GM12891 (cell line): ENCODE measurements around the gene SHB.

ENCODE experiments used
- PAX5 ChIP-seq: IDR thresholded peaks from 2 replicates; pipeline ENCODE4 v1.6.1; 2011; ENCODE audit warnings: low read length, moderate library complexity, mild to moderate bottlenecking; ENCODE audit not compliant: insufficient read depth, severe bottlenecking
- POLR2A ChIP-seq: IDR thresholded peaks from 2 replicates; pipeline ENCODE4 v1.6.1; 2011; ENCODE audit warnings: low read depth, low read length, control low read depth
- POLR2AphosphoS5 ChIP-seq: IDR thresholded peaks from 2 replicates; pipeline ENCODE4 v1.6.1; 2011; ENCODE audit warnings: low read depth, low read length, control low read depth
- POU2F2 ChIP-seq: IDR thresholded peaks from 2 replicates; pipeline ENCODE4 v1.6.1; 2011; ENCODE audit warnings: low read depth, mild to moderate bottlenecking, control low read depth, low read length, moderate library complexity
- TAF1 ChIP-seq: IDR thresholded peaks from 2 replicates; pipeline ENCODE4 v1.6.1; 2011; ENCODE audit warnings: low read depth, low read length, control low read depth

- no peak for TF ChIP-seq POLR2A
- TF ChIP-seq PAX5: no peak
- TF ChIP-seq TAF1: no peak
- no peak for TF ChIP-seq POLR2AphosphoS5
- no peak for TF ChIP-seq POU2F2
Observed at GRCh38 chr9:37905776-37906175, 163.3 kb downstream of the SHB start.
